SK-N-SH (cell line): ENCODE data around the gene TRANK1. TPM values are rescaled to one million over a fixed set of nuclear protein-coding genes. Genes with fewer than 3 reads are reported as not detected.

Experiments
- CTCF ChIA-PET: fragments of 300-600, 350-600 bp; formaldehyde crosslinking; extraction: SDS; loops from one replicate; lab custom pipeline; 2021; lab: Yijun Ruan, JAX
- POLR2A ChIA-PET: fragments of 350-600 bp; sonication (Branson Sonifier 250); formaldehyde crosslinking; extraction: SDS; loops from one replicate; lab custom pipeline; 2020; ENCODE audit warnings: antibody characterized with exemption, inconsistent platforms; lab: Yijun Ruan, JAX
- DNase-seq: peaks from one replicate; pipeline ENCODE4 v3.0.0; 2012
- H2AFZ ChIP-seq: fragments of 200-600 bp; sonication (generic); 2 replicates; pipeline ENCODE4 v1.8.1; 2016; ENCODE audit warnings: antibody characterized with exemption, mild to moderate bottlenecking, low read depth
- H3F3A ChIP-seq: fragments of 200-600 bp; sonication (generic); replicated peaks from 2 replicates; pipeline ENCODE3; 2016; ENCODE audit warnings: antibody characterized with exemption, mild to moderate bottlenecking; ENCODE audit not compliant: insufficient read depth
- H3K27ac ChIP-seq, 2 experiments: fragments of 200-500 bp in 1 of 2; fragments of 200-600 bp in 1 of 2; sonication (Bioruptor generic) in 1 of 2; sonication (generic), shearing (Covaris generic) in 1 of 2; 2 replicates each; pipeline versions ENCODE4 v1.5.1 to v1.6.1; 2014 to 2016; ENCODE audit warnings: low read depth in 2 of 2, inconsistent platforms in 1 of 2, low read length in 1 of 2, mild to moderate bottlenecking in 1 of 2, mixed read lengths in 1 of 2
- H3K27me3 ChIP-seq: fragments of 200-600 bp; sonication (generic), shearing (Covaris generic); 2 replicates; pipeline ENCODE4 v1.6.1; 2016; ENCODE audit warnings: mixed run types; ENCODE audit not compliant: insufficient read depth
- H3K36me3 ChIP-seq, 2 experiments: fragments of 200-500 bp in 1 of 2; fragments of 200-600 bp in 1 of 2; sonication (Bioruptor generic) in 1 of 2; sonication (generic) in 1 of 2; replicated peaks in 1 of 2; 2 replicates each; pipeline versions ENCODE3 to v1.5.1; 2014 to 2016; ENCODE audit warnings: low read length in 1 of 2, mild to moderate bottlenecking in 1 of 2; ENCODE audit not compliant: insufficient read depth in 2 of 2, control insufficient read depth in 1 of 2
- H3K4me1 ChIP-seq, 2 experiments: fragments of 200-500 bp in 1 of 2; fragments of 200-600 bp in 1 of 2; sonication (Bioruptor generic) in 1 of 2; sonication (generic), shearing (Covaris generic) in 1 of 2; 2 replicates each; pipeline versions ENCODE4 v1.5.1 to v1.6.1; 2014 to 2016; ENCODE audit warnings: low read depth in 1 of 2, low read length in 1 of 2, mixed run types in 1 of 2; ENCODE audit not compliant: insufficient read depth in 2 of 2, control insufficient read depth in 1 of 2
- H3K4me2 ChIP-seq: fragments of 200-600 bp; sonication (generic), shearing (Covaris generic); 2 replicates; pipeline ENCODE4 v1.6.1; 2017; ENCODE audit warnings: mixed run types
- H3K4me3 ChIP-seq, 2 experiments: fragments of 200-500 bp in 1 of 2; fragments of 200-600 bp in 1 of 2; sonication (Bioruptor generic) in 1 of 2; sonication (generic), shearing (Covaris generic) in 1 of 2; 2 replicates each; pipeline versions ENCODE4 v1.5.1 to v1.8.1; 2014 to 2016; ENCODE audit warnings: low read depth in 2 of 2, inconsistent platforms in 1 of 2, low read length in 1 of 2, mild to moderate bottlenecking in 1 of 2, mixed read lengths in 1 of 2, moderate library complexity in 1 of 2
- H3K79me2 ChIP-seq: fragments of 200-600 bp; sonication (generic); 2 replicates; pipeline ENCODE4 v1.8.1; 2017; ENCODE audit warnings: mild to moderate bottlenecking; ENCODE audit not compliant: insufficient read depth
- H3K9ac ChIP-seq: fragments of 200-600 bp; sonication (generic); 2 replicates; pipeline ENCODE4 v1.6.1; 2017; ENCODE audit warnings: mixed run types
- H3K9me2 ChIP-seq: fragments of 200-600 bp; sonication (generic); 2 replicates; pipeline ENCODE4 v1.6.1; 2017; ENCODE audit warnings: mixed run types
- H3K9me3 ChIP-seq: fragments of 200-600 bp; sonication (generic); 2 replicates; pipeline ENCODE4 v1.6.1; 2017; ENCODE audit warnings: mixed run types, mild to moderate bottlenecking, moderate library complexity
- H4K20me1 ChIP-seq: fragments of 200-600 bp; sonication (generic); 2 replicates; pipeline ENCODE4 v1.6.1; 2017; ENCODE audit warnings: mild to moderate bottlenecking, mixed run types; ENCODE audit not compliant: insufficient read depth
- CHD2 ChIP-seq: fragments of 150-350 bp; IDR thresholded peaks from 2 replicates; pipeline ENCODE4 v1.6.1; 2018; ENCODE audit warnings: low read length; ENCODE audit not compliant: partially characterized antibody
- ELF1 ChIP-seq: IDR thresholded peaks from 2 replicates; pipeline ENCODE4 v1.4.0; 2012
- EP300 ChIP-seq, 2 experiments: IDR thresholded peaks; 2 replicates each; pipeline versions ENCODE4 v1.4.0 to v1.6.1; 2012; ENCODE audit warnings: borderline replicate concordance in 1 of 2, low read depth in 1 of 2, low read length in 1 of 2
- FOSL2 ChIP-seq: IDR thresholded peaks from 2 replicates; pipeline ENCODE4 v1.4.0; 2012; ENCODE audit warnings: low read depth, mild to moderate bottlenecking, moderate library complexity, borderline replicate concordance
- FOXJ3 ChIP-seq: sonication (generic); formaldehyde crosslinking; IDR thresholded peaks from 2 replicates; pipeline ENCODE4 v1.5.1; 2020; ENCODE audit warnings: mild to moderate bottlenecking, missing genetic modification reagents
- FOXM1 ChIP-seq: IDR thresholded peaks from 2 replicates; pipeline ENCODE4 v1.4.0; 2012; ENCODE audit warnings: low read depth, mild to moderate bottlenecking
- GABPA ChIP-seq: IDR thresholded peaks from 2 replicates; pipeline ENCODE4 v1.4.0; 2012; ENCODE audit warnings: low read depth, mild to moderate bottlenecking
- GATA2 ChIP-seq: sonication (generic); formaldehyde crosslinking; IDR thresholded peaks from 2 replicates; pipeline ENCODE4 v1.5.0; 2020; ENCODE audit warnings: mild to moderate bottlenecking, missing genetic modification reagents
- JUND ChIP-seq: IDR thresholded peaks from 2 replicates; pipeline ENCODE4 v1.4.0; 2012
- MEF2A ChIP-seq: IDR thresholded peaks from 2 replicates; pipeline ENCODE4 v1.4.0; 2012; ENCODE audit warnings: low read depth, borderline replicate concordance
- NFIC ChIP-seq: IDR thresholded peaks from 2 replicates; pipeline ENCODE4 v1.4.0; 2012; ENCODE audit warnings: borderline replicate concordance
- NRF1 ChIP-seq: IDR thresholded peaks from 2 replicates; pipeline ENCODE4 v1.6.1; 2012; ENCODE audit warnings: low read depth, mild to moderate bottlenecking, low read length
- PBX3 ChIP-seq: IDR thresholded peaks from 2 replicates; pipeline ENCODE4; 2012
- POLR2AphosphoS5 ChIP-seq: IDR thresholded peaks from 2 replicates; pipeline ENCODE4 v1.6.1; 2012; ENCODE audit warnings: low read depth, low read length
- RFX5 ChIP-seq: IDR thresholded peaks from 2 replicates; pipeline ENCODE4 v1.6.1; 2012; ENCODE audit warnings: mild to moderate bottlenecking, improper control_type of control experiment, low read length
- RXRA ChIP-seq: IDR thresholded peaks from 2 replicates; pipeline ENCODE4 v1.4.0; 2012; ENCODE audit warnings: low read depth, mild to moderate bottlenecking, borderline replicate concordance
- SIN3A ChIP-seq: IDR thresholded peaks from 2 replicates; pipeline ENCODE4 v1.6.1; 2012; ENCODE audit warnings: low read depth, mild to moderate bottlenecking, low read length, moderate library complexity, borderline replicate concordance
- TAF1 ChIP-seq: IDR thresholded peaks from 2 replicates; pipeline ENCODE4 v1.6.1; 2012; ENCODE audit warnings: low read depth, mild to moderate bottlenecking, low read length, moderate library complexity, borderline replicate concordance
- TCF12 ChIP-seq: IDR thresholded peaks from 2 replicates; pipeline ENCODE4 v1.4.0; 2012
- YY1 ChIP-seq: IDR thresholded peaks from 2 replicates; pipeline ENCODE4 v1.4.0; 2012; ENCODE audit warnings: low read depth, mild to moderate bottlenecking
- ZBTB33 ChIP-seq: IDR thresholded peaks from 2 replicates; pipeline ENCODE4 v1.4.0; 2012; ENCODE audit warnings: low read depth, borderline replicate concordance
- WGBS: methylation state at CpG from one replicate; pipeline ENCODE4 v1.1.6; 2017; ENCODE audit warnings: low lambda C conversion rate; 5-methylcytosine and 5-hydroxymethylcytosine counted together
- polyA plus RNA-seq, 3 experiments: library from polyadenylated mRNA; depleted of rRNA; stranded (reverse); fragments of >200 nt; gene quantifications; 2 replicates each; pipeline ENCODE4 v1.2.3, GENCODE V29; 2012

The TRANK1 gene
- polyA plus RNA-seq, 1 of the 3 experiments (the other 2 are of a cell fraction), result 0.16 TPM

DNA sequence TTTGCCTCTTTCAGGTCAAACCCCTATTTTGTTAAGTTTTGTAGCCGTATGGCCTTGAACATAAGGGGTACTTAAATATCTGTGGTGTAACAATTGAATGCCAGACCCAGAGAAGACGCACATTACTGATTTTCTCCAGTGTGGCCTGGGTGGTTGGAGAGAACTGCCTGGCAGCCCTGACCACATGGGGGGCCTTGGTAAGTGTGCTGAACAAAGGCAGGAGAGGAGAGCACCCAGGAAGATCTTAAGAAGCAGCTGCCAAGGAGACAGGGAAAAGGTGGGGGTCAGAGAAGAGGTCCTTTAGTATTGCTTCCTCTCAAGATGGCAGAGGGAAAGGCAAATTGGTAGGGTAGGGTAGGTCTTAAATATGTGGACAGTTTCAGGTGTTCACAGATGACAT is 35.7 kb downstream of the TRANK1 start:
- TF ChIP-seq JUND (no peak), EP300 (IDR thresholded peaks at IDR 0.05; ENCODE audit: borderline replicate concordance in 1 of 2, low read depth in 1 of 2, low read length in 1 of 2) (no peak), GABPA (no peak), RFX5 (no peak), TCF12 (no peak), MEF2A (no peak), RXRA (no peak), YY1 (no peak), TAF1 (no peak), ELF1 (no peak), PBX3 (no peak)
- Histone ChIP-seq H4K20me1 (no peaks in the 10 kb centered on the region), H3F3A (no peaks in the 10 kb centered on the region), H2AFZ (no peak overlapping the region), H3K36me3 (no peaks in the 10 kb centered on the region), H3K4me1 (peaks cover 0 to 11% of the 10 kb centered on the region in 2 experiments; a peak in 2 of 4 replicates), H3K27ac (no peak overlapping the region), H3K4me2 (no peak overlapping the region), H3K27me3 (no peaks in the 10 kb centered on the region), H3K9ac (no peak overlapping the region), H3K79me2 (no peaks in the 10 kb centered on the region), H3K9me3 (no peaks in the 10 kb centered on the region), H3K9me2 (no peaks in the 10 kb centered on the region), H3K4me3 (no peak overlapping the region)
- ChIA-PET POLR2A (no interaction called here), CTCF (interaction anchor here (1.0 kb wide), 1 partner anchor 180 kb away, joined by 3 read pairs; no protein-coding TSS in a partner anchor)
- no peak for DNase-seq
- WGBS, result 78% methylated on average over 2 of the region's 2 CpGs

DNA sequence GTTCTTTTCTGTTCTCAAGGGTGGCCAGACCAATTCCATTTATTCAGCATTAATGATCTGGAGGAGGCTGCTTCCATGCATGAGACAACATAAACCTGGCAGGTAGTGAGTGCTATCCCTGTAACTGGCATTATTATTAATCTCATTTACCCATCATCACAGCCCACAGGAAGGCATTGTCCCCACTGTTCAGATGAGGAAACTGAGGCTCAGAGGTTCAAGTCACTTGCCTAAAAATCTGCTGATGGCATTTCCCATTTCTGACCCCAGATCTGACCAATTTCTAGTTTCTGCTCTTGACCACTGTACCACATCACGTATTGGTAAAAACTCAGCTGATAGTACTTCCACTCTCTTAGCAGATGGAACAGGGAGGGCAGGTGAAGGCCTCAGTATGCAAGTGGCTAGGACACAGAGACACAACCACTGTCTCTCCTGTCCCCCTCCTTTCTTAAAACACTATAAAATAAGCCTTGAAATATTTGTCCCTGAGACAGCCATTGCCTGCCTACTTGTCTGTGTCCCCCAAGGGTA is 36.1 kb downstream of the TRANK1 start:
- H3K4me1 ChIP-seq, result peaks cover 0 to 11% of the 10 kb centered on the region in 2 experiments; a peak in 2 of 4 replicates
- no peak for TF ChIP-seq RXRA
- TF ChIP-seq CHD2, result no peak
- no peak for TF ChIP-seq TCF12
- TF ChIP-seq POLR2AphosphoS5, result no peak
- TF ChIP-seq GATA2 (CRISPR knock-in tag), result no peak
- TF ChIP-seq SIN3A, result no peak
- TF ChIP-seq NRF1, result no peak
- no peak for TF ChIP-seq FOSL2
- TF ChIP-seq EP300 (IDR thresholded peaks at IDR 0.05; ENCODE audit: borderline replicate concordance in 1 of 2, low read depth in 1 of 2, low read length in 1 of 2), result no peak
- TF ChIP-seq RFX5, result no peak
- no peak for TF ChIP-seq ZBTB33
- no peak for TF ChIP-seq MEF2A
- no peak for TF ChIP-seq FOXM1
- no peak for TF ChIP-seq ELF1
- no peak for TF ChIP-seq FOXJ3 (CRISPR knock-in tag)
- no peak for TF ChIP-seq NFIC
- no peak for TF ChIP-seq GABPA
- no peaks in the 10 kb centered on the region for H3K36me3 ChIP-seq
- H3F3A ChIP-seq, result no peaks in the 10 kb centered on the region
- WGBS, result 69% methylated on average over 1 of the region's 1 CpG
- no peak overlapping the region for H3K9ac ChIP-seq
- no peaks in the 10 kb centered on the region for H3K9me3 ChIP-seq
- no peaks in the 10 kb centered on the region for H3K27me3 ChIP-seq
- H4K20me1 ChIP-seq, result no peaks in the 10 kb centered on the region
- H3K79me2 ChIP-seq, result no peaks in the 10 kb centered on the region
- H2AFZ ChIP-seq, result peak overlapping the region; percentile 83
- no peaks in the 10 kb centered on the region for H3K9me2 ChIP-seq
- H3K4me3 ChIP-seq, result no peak overlapping the region
- POLR2A ChIA-PET, result no interaction called here
- no peak overlapping the region for H3K27ac ChIP-seq
- no peak overlapping the region for H3K4me2 ChIP-seq
- CTCF ChIA-PET, result interaction anchor here (1.4 kb wide), 1 partner anchor 180 kb away, joined by 4 read pairs; no protein-coding TSS in a partner anchor
- no peak for DNase-seq
